PC-9 (cell line): ENCODE results near the gene HEATR9. TPM values are rescaled to one million over a fixed set of nuclear protein-coding genes. Genes with fewer than 3 reads are reported as not detected.

Experiments used
- BruUV-seq: library from RNA; stranded (reverse); fragments of 400-500 nt; replicated peaks from 2 replicates; lab custom pipeline; 2021; lab: Mats Ljungman, UMichigan
- CTCF ChIA-PET: fragments of 300-600 bp; sonication (Branson Sonifier 250); formaldehyde crosslinking; loops from one replicate; lab custom pipeline; 2022; ENCODE audit warnings: antibody characterized with exemption; lab: Charles Lee
- POLR2A ChIA-PET: fragments of 300-600 bp; sonication (Branson Sonifier 250); formaldehyde crosslinking; loops from one replicate; lab custom pipeline; 2022; ENCODE audit warnings: antibody characterized with exemption; ENCODE audit not compliant: unreplicated experiment; lab: Charles Lee
- DNase-seq, 2 experiments: peaks; one replicate each; pipeline versions ENCODE4 v3.0.0 to v3.0.0-alpha.2; 2015 to 2022; ENCODE audit warnings: mixed read lengths in 1 of 2
- H2AFZ ChIP-seq: fragments of 200-600 bp; sonication (generic); 2 replicates; pipeline ENCODE4 v1.8.1; 2017; ENCODE audit warnings: antibody characterized with exemption
- H3F3A ChIP-seq: fragments of 200-600 bp; sonication (generic); 2 replicates; pipeline ENCODE4 v1.8.1; 2017; ENCODE audit warnings: antibody characterized with exemption, mild to moderate bottlenecking, low read depth; ENCODE audit not compliant: insufficient read depth
- H3K27ac ChIP-seq: fragments of 200-600 bp; sonication (generic); 2 replicates; pipeline ENCODE4 v1.6.1; 2016; ENCODE audit warnings: mixed run types
- H3K27me3 ChIP-seq: fragments of 200-600 bp; sonication (generic); 2 replicates; pipeline ENCODE4 v1.6.1; 2016; ENCODE audit warnings: low read depth, mixed run types; ENCODE audit not compliant: insufficient read depth
- H3K36me3 ChIP-seq: fragments of 200-600 bp; sonication (generic); 2 replicates; pipeline ENCODE4 v1.6.1; 2016; ENCODE audit warnings: low read depth, mixed run types
- H3K4me1 ChIP-seq: fragments of 200-600 bp; sonication (generic); replicated peaks from 2 replicates; pipeline ENCODE4 v1.6.1; 2016; ENCODE audit warnings: mixed run types; ENCODE audit not compliant: insufficient read depth
- H3K4me2 ChIP-seq: fragments of 200-600 bp; sonication (generic); 2 replicates; pipeline ENCODE4 v1.6.1; 2017; ENCODE audit warnings: mixed run types
- H3K4me3 ChIP-seq: fragments of 200-600 bp; sonication (generic); 2 replicates; pipeline ENCODE4 v1.6.1; 2016; ENCODE audit warnings: mixed run types
- H3K79me2 ChIP-seq: fragments of 200-600 bp; sonication (generic); 2 replicates; pipeline ENCODE4 v1.6.1; 2017; ENCODE audit warnings: low read depth, mixed run types
- H3K9me2 ChIP-seq: fragments of 200-600 bp; sonication (generic); 2 replicates; pipeline ENCODE4 v1.8.1; 2017; ENCODE audit warnings: mild to moderate bottlenecking; ENCODE audit not compliant: insufficient read depth
- H3K9me3 ChIP-seq: fragments of 200-600 bp; sonication (generic); 2 replicates; pipeline ENCODE4 v1.8.1; 2016; ENCODE audit warnings: low read depth; ENCODE audit not compliant: insufficient read depth
- H4K20me1 ChIP-seq: fragments of 200-600 bp; sonication (generic); 2 replicates; pipeline ENCODE4 v1.8.1; 2017; ENCODE audit not compliant: insufficient read depth
- EZH2 ChIP-seq: fragments of 200-600 bp; sonication (generic); IDR thresholded peaks from 2 replicates; pipeline ENCODE4 v1.8.0; 2017; ENCODE audit warnings: antibody characterized with exemption, low read depth
- intact Hi-C: fragments of 100-400 bp; cut with micrococcal nuclease; formaldehyde crosslinking; loops from one replicate; pipeline ENCODE4 v1.10.0; 2022; ENCODE audit not compliant: unreplicated experiment
- total RNA-seq: library from RNA; stranded (reverse); gene quantifications from 2 replicates; pipeline ENCODE4 v1.2.3, GENCODE V29; 2021
- TF ChIP-seq, protein P1 (sequence below): fragments of 200-600 bp; sonication (generic); conservative IDR thresholded peaks from 2 replicates; pipeline ENCODE4 v1.6.1; 2017; ENCODE audit warnings: mixed run types, antibody characterized with exemption, mild to moderate bottlenecking, moderate library complexity

HEATR9 gene
- total RNA-seq, 1 experiment from 2014 or later: not detected

DNA sequence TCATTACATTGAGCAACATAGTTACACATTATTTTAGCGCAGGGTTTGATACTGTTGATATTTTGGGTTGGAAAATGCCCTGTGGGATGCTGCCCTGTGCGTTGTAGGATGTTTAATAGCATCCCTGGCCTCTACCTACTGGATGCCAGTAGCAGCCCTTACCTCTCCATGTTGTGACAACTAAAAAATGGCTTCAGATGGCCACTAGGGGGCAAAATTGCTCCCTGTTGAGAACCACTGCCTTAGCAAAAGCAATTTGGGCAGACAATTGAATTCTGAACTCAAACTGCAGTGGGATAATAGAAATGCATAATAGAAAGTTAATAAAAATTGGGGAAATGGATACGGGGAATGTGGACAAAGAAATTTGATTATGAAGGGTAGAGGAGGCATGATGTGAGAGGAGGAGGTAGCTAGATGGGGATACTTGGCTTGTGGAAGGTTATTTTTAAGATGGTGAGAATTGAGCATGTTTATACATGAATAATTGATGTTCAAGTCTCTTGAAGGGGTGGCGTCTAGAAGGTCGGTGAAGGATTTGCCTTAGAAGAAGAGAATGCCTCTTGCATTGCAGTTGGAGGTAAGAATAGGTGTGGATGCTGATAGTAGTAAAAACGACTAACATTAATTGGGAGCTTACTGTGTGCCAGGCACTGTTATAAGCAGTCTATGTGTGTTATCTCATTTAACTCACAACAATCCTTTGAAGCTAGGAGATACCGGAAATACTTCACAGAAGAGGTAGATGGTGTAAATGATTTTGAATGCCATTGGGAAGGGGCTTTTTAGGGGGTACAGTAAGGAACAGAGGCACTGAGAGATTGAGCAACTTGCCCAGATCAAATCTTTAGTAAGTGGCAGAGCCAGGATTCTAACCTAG, 19.0 kb downstream of the HEATR9 start:
- peaks cover 51% of the 10 kb centered on the region for H3F3A ChIP-seq
- H2AFZ ChIP-seq: no peak overlapping the region
- peak in 1 of 2 experiments; percentile 26 for DNase-seq
- ChIA-PET CTCF (interaction anchor here (0.6 kb wide), 1 partner anchor 194 kb away, joined by 3 read pairs; no protein-coding TSS in a partner anchor), POLR2A (no interaction called here)
- H3K27me3 ChIP-seq: no peaks in the 10 kb centered on the region
- H3K9me3 ChIP-seq: no peaks in the 10 kb centered on the region
- no peak overlapping the region for H3K4me2 ChIP-seq
- no peak overlapping the region for H3K4me3 ChIP-seq
- no TSS peak for BruUV-seq
- peaks cover 40% of the 10 kb centered on the region for H4K20me1 ChIP-seq
- TF ChIP-seq EZH2: no peak
- TF ChIP-seq, protein P1, sequence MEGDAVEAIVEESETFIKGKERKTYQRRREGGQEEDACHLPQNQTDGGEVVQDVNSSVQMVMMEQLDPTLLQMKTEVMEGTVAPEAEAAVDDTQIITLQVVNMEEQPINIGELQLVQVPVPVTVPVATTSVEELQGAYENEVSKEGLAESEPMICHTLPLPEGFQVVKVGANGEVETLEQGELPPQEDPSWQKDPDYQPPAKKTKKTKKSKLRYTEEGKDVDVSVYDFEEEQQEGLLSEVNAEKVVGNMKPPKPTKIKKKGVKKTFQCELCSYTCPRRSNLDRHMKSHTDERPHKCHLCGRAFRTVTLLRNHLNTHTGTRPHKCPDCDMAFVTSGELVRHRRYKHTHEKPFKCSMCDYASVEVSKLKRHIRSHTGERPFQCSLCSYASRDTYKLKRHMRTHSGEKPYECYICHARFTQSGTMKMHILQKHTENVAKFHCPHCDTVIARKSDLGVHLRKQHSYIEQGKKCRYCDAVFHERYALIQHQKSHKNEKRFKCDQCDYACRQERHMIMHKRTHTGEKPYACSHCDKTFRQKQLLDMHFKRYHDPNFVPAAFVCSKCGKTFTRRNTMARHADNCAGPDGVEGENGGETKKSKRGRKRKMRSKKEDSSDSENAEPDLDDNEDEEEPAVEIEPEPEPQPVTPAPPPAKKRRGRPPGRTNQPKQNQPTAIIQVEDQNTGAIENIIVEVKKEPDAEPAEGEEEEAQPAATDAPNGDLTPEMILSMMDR: peak; percentile 90
- H3K79me2 ChIP-seq: no peaks in the 10 kb centered on the region
- intact Hi-C loops: loop anchor here (10.0 kb wide), 1 partner anchor 95 kb away; the partner anchor contains the start of gene LYZL6
- no peak overlapping the region for H3K27ac ChIP-seq
- H3K4me1 ChIP-seq: no peaks in the 10 kb centered on the region
- H3K9me2 ChIP-seq: no peaks in the 10 kb centered on the region
- peaks cover 16% of the 10 kb centered on the region for H3K36me3 ChIP-seq

DNA sequence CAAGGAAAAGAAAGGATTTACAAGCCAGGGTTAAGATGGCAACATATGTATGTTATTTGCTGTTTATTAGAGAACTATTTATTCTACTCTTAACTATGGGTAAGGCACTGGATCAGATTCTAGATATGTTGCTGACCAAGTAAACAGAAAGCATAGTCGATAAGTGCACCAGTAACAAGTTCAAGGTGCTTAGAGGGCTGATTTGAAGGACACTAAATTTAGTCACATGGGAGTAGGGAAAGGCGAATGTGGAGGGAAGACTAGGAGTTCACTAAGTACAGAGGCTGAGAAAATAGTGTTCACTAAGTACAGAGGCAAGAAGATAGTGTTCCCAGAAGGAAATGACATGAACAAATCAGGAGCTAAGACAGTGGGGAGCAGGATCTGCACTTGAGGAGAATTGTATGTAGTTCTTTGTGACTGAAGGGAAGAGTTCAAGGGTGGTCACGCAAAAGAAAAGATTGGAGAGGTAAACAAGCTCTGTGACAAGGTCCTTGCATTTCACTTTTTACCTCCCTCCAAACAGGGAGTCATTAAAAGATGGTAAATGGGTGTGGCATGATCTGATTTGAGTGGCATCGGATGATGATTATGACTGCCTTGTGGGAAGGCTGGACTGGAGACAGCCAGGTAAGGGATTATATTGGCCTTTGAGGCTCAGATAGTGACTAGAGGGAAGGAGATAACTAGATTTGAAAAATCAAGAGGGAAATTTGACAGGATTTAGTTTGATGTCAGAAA, 20.9 kb downstream of the HEATR9 start:
- Histone ChIP-seq H3K9me3 (no peaks in the 10 kb centered on the region), H3K4me2 (no peak overlapping the region), H3F3A (peaks cover 57% of the 10 kb centered on the region), H3K4me3 (no peak overlapping the region), H4K20me1 (peaks cover 50% of the 10 kb centered on the region), H3K36me3 (peaks cover 29% of the 10 kb centered on the region), H3K27me3 (no peaks in the 10 kb centered on the region), H3K4me1 (no peaks in the 10 kb centered on the region), H3K9me2 (no peaks in the 10 kb centered on the region), H2AFZ (no peak overlapping the region), H3K27ac (no peak overlapping the region), H3K79me2 (no peaks in the 10 kb centered on the region)
- TF ChIP-seq EZH2: no peak
- TF ChIP-seq, protein P1: no peak
- no TSS peak for BruUV-seq
- intact Hi-C loops: no loop called here
- DNase-seq: no peak
- ChIA-PET CTCF (interaction anchor here (0.6 kb wide), 1 partner anchor 43 kb away, joined by 8 read pairs; no protein-coding TSS in a partner anchor), POLR2A (interaction anchor here (0.6 kb wide), 1 partner anchor 959 kb away, joined by 4 read pairs; no protein-coding TSS in a partner anchor)

DNA sequence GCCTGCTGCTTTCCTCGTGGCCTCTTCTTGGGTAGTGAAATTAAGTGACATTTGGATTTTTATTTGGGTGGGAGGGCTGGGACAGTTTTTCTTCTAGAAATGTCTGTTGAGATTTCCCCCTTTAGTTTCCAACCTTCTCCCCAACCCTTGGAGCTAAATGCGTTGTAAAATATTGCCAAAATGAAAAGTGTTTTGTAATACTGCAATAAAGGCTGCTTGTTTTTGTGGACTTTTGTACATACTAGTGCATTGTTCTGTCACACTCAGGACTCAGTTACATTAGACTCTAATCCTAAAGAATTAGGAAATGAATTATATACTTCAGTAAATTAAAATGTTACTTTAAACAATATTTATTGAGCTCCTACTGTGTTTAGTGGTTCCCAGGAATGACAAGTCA, 21.7 kb downstream of the HEATR9 start:
- Histone ChIP-seq H2AFZ (no peak overlapping the region), H3K4me2 (no peak overlapping the region), H3K4me3 (no peak overlapping the region), H3K36me3 (peaks cover 34% of the 10 kb centered on the region), H3K9me3 (no peaks in the 10 kb centered on the region), H4K20me1 (peaks cover 57% of the 10 kb centered on the region), H3K27me3 (no peaks in the 10 kb centered on the region), H3K9me2 (no peaks in the 10 kb centered on the region), H3K79me2 (no peaks in the 10 kb centered on the region), H3K27ac (no peak overlapping the region), H3K4me1 (no peaks in the 10 kb centered on the region), H3F3A (peaks cover 55% of the 10 kb centered on the region)
- no peak for DNase-seq
- BruUV-seq: no TSS peak
- ChIA-PET POLR2A (no interaction called here), CTCF (no interaction called here)
- TF ChIP-seq, protein P1: no peak
- TF ChIP-seq EZH2: no peak
- intact Hi-C loops: no loop called here
